ENCODE measurements around the gene MAFF.
"Not testable (repeated sequence)": the region's sequence is repeated elsewhere in the genome, so short reads cannot be mapped to it uniquely, and the experiment has no call there.

MAFF gene

DNA sequence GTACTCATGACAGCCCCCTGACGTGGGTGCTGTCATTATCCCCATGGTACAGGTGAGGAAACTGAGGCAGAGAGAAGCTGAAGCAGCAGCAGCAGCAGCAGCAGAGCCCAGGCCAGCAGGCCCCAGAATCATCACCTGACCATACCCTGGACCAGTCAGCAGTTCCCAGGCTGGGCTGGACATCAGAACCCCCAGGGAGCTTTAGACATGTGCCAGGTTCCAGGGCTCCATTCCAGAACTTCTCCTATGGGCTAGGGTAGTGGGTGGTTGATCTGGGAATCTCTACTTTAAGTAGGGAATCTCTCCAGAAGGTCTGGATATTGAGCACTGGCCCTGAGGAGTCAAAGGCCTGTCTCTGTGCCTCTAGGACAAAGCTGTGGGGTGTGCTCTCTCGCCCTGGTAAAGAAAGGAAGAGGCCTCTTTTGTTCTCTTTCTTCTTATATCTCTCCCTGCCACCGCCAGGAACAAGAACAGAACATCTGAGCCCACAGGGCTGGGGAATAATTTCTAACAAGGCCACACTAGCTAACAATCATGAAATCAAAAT, 26.6 kb downstream of the MAFF start:
- no peak for DNase-seq

- DNase-seq: no peak
These were observed 27.3 kb downstream of the MAFF start for GRCh38 chr22:38228873-38229740.

DNA sequence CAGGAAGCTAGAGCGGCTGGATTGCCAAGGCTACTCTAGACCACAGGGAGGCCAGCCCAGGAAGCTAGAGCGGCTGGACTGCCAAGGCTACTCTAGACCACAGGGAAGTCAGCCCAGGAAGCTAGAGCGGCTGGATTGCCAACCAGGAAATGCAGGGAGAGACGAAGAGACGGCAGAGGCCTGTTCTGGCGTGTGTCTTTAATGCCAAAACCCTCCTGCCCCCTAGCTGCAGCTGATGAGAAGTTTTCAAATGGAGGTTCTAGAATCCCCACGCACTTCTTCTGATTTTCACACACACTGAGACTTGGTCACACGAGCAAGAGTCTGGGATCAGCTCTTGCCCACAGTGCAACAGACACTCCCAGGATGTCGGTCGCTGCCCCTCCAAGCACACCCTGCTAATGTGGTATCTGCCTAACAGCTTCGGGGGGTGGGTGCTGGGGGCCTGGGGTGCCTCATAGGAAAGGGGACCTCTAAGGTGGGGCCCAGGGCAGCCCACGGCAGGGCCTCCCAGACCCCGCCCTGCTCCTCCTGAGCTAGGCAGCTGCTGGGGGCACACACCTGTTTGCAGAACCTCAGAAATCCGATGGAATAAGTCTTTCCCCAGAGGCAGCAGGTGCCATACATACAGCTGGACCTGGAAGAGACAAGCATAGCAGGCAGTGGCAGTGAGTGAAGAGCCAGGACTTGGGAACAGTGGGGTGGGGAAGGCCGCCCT, 28.5 kb downstream of the MAFF start:
- no peak for DNase-seq

DNA sequence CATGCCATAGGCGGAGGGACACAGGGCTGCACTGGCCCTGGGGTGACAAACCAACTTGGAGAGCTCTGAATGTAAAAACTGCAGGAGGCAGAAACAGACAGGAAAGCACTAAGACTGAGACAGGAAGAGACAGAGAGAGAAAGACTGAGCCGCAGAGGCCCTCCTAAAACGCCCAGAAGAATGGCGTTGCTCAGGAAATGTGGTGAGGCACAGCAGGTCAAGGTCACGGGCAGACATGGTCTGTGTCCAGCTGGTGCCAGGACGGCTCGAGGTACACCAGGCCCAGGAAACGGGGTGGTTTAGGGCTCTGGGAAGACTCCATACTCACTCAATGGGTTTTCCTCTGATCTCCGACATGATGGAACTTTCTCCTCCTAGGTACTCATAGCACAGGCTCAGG, 29.1 kb downstream of the MAFF start:
- no peak for DNase-seq

DNA sequence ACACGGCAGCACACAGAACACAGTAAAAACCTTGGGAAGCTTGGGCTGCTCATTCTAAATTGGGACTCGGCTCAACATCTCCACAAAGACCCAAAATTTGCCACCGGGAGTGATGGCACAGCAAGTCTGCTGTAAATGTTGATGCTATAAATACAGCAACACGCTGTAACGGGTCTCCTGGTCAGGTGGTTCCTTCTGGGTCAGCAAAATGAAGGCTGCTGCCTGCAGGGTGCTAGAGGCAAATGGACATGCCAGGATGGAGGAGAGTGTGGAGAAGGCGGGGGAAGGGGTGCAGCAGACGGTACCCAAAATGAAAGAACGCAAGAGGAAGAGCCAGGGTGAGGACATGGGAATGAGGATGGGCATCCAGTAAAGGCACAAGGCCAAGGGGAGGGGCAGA, 30.4 kb downstream of the MAFF start:
- no peak for DNase-seq

DNA sequence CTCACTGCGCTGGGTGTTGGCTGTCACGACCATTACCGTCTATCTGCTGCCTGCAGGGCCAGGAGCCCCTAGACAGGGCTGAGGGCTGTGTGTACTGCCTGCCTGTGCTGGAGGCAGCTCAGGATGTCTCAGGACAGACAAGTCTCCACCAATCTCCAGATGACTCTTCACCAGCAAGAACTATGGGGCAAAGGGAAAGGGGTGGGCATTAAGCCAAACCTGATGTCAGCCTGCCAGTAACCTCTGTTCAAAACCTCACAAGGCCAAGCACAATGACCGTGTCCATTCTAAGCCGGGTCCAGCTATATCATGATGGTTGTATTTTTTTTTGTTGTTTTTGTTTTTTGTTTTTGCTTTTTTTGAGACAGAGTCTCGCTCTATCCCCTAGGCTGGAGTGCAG, 31.6 kb downstream of the MAFF start:
- DNase-seq: no peak

GRCh38 chr22:38233856-38234255, 32.1 kb downstream of the MAFF start:
- DNase-seq: not testable (repeated sequence)

- no peak for DNase-seq
These were observed 33.6 kb downstream of the MAFF start for GRCh38 chr22:38235240-38235850.

- DNase-seq: no peak
These were observed 35.0 kb downstream of the MAFF start for GRCh38 chr22:38236786-38237185.

- no peak for DNase-seq
These were observed 36.8 kb downstream of the MAFF start for GRCh38 chr22:38238519-38239071.

DNA sequence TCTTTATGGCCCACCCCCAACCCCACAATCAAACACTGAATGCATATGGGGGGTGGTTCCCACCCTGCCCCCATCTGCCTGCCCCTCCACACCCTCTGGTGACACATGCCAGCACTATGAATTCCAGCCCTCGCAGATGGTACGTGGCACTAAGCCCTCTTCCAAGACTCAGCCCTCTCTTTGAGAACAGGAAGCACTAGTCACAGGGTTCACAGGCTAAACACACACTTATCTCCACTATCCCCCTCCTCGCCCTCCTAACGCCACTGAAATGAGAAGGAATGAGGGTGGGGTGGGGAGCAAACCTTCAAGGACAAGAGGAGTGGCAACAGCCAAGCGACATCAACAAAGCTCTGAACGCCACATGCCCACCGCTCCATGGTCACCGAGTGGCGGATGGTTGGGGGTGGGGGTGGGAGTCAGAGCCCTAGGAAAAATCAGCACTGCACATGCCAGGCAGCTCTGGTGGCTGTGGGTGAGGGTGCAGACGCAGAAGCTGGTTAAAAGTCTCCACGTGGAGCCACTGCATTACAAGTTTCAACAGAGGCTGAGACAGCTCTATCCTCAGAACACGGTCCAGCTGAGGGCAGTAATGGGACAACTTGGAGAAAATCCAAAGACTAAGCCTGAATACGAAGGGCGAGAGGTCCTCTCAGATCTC, 37.4 kb downstream of the MAFF start:
- no peak for DNase-seq

GRCh38 chr22:38240734-38241252, 39.0 kb downstream of the MAFF start:
- no peak for DNase-seq

GRCh38 chr22:38243007-38243765, 41.4 kb downstream of the MAFF start:
- peak; percentile 88 for DNase-seq

DNA sequence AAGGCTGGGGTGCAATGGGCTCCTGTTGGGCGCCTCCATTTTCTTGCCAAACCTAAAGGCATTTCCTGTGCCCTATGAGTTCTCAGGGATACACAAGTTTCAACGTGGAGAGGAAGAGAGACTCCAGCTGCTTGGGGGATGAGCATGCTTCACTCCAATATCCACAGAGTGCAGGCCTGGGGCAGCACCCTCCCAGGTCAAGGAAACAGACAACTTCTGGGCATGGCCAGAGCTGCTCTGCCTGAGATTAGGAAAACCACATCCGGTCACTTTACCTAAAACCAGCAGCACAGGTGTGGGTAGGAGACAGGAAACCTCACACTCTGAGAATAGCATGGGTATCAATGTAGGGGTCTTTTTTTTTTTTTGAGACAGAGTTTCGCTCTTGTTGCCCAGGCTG, 42.3 kb downstream of the MAFF start:
- no peak for DNase-seq

DNA sequence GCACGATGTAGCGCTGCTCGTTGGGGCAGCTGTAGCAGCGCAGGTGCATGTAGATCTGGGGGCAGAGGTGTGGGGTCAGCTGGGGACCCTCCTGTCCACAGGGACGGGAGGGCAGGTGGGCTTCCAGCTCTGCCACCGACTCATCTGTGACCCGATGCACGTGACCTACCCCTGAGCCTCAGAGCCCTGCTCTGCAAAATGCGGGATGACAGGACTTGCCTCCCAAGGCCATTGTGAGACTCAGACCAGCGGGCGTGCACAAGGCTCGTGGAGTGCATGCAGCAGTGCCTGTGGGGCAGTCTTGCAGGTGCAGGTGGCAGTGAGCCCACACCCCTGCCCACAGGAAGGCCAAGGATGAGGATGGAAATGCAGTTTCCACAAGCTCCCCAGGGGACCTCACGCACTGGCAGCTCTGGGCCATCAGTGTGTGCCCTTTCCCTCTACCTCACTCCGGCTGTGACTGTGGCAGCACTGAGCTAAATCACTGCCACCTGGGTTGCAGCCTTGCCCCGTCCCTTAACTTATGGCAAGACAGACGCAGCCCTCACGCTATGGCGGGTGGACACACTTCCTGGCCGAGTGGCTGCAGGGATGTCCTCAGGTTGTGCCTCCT, 44.4 kb downstream of the MAFF start:
- DNase-seq: no peak

DNA sequence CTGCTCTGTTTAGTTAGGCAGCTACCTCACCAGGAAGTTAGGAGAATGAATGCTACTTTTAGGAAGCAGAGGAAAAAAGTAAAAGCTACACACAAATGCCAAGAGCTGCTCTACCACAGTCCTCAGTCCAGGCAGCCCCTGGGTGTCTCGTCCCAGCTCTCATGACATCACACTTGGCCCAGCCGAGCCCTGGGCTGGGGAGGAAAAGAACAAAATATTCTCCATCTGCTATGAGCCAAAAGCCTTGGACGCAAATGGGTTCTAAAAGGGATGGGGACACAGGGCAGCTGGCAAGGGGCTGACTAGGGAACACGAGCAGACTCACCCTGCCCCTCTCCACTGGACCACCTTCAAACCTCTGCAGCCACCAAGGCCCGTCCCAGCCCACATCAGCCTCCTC, 44.9 kb downstream of the MAFF start:
- DNase-seq: no peak

GRCh38 chr22:38247713-38248112, 45.9 kb downstream of the MAFF start:
- DNase-seq: no peak

GRCh38 chr22:38248280-38248679, 46.5 kb downstream of the MAFF start:
- DNase-seq: no peak

GRCh38 chr22:38249301-38249700, 47.5 kb downstream of the MAFF start:
- DNase-seq: no peak

DNA sequence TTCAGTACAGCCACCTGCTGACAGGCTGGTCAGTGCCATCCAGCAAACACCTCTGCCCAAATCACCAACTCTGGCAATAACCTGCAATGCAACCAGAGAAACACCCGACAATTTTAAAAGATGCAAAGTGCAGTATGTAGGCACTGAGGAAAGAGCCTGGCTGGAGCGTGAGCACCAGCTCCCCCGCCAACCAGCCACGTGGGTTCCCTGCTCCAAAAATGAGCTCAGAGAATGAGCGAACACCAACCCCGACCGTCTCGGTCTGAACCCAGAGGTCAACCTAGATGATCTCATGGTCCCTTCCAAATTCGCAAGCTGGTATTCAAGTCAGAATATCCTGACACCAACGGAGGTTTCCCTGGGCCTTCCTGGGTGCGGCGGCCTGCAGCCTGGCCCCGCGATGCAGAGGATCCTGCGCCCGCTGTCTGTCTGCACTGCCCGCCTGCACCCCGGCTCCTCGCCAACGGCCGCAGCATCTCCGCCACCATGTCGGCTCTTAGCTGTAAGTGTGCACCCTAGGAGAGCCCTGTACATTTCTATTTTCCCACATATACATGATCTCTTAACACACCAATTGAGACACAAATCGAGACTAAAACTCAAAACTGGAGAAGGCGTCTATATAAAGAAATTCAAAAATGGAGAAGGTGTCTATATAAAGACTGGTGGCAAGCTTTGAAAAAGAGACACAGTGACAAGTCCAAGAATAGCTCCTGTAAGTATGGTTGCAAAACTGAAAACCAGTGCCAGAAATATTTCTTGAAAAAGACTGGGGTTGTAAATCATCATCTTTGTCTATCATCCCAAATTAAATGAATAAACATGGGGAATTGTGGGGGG, 48.2 kb downstream of the MAFF start:
- DNase-seq: no peak
